Measurements from ENCODE around the gene ATP6V1B1. TPM values are rescaled to one million over a fixed set of nuclear protein-coding genes. Genes with fewer than 3 reads are reported as not detected.
"Not testable (repeated sequence)": the region's sequence is repeated elsewhere in the genome, so short reads cannot be mapped to it uniquely, and the experiment has no call there.

Gene ATP6V1B1
- total RNA-seq, 1 experiment from 2014 or later, result 0.93 TPM

- no peak for DNase-seq (ENCODE audit: low spot score)
These were observed 53.3 kb downstream of the ATP6V1B1 start for GRCh38 chr2:70988726-70989648.

- DNase-seq (ENCODE audit: low spot score), result no peak
These were observed 54.5 kb downstream of the ATP6V1B1 start for GRCh38 chr2:70990216-70990615.

GRCh38 chr2:70991142-70991541 is 55.4 kb downstream of the ATP6V1B1 start:
- DNase-seq (ENCODE audit: low spot score), result no peak

- no peak for DNase-seq (ENCODE audit: low spot score)
These were observed 56.0 kb downstream of the ATP6V1B1 start for GRCh38 chr2:70991742-70992141.

GRCh38 chr2:70992945-70993853 is 57.5 kb downstream of the ATP6V1B1 start:
- DNase-seq (ENCODE audit: low spot score), result no peak

- DNase-seq (ENCODE audit: low spot score), result no peak
These were observed 58.5 kb downstream of the ATP6V1B1 start for GRCh38 chr2:70994009-70994698.

GRCh38 chr2:70994699-70995425 is 59.2 kb downstream of the ATP6V1B1 start, which contains the start of gene TEX261:
Gene TEX261, minus strand, starts transcription at chr2:70994873. Its CDS starts 116 bp downstream, at chr2:70994757.
- peak; percentile 82 for DNase-seq (ENCODE audit: low spot score)

- DNase-seq (ENCODE audit: low spot score), result peak; percentile 22
These were observed 59.7 kb downstream of the ATP6V1B1 start for GRCh38 chr2:70995426-70995729.

GRCh38 chr2:70998885-70999284 is 63.2 kb downstream of the ATP6V1B1 start:
- not testable (repeated sequence) for DNase-seq (ENCODE audit: low spot score)

- no peak for DNase-seq (ENCODE audit: low spot score)
These were observed 63.7 kb downstream of the ATP6V1B1 start for GRCh38 chr2:70999362-70999761.

- not testable (repeated sequence) for DNase-seq (ENCODE audit: low spot score)
These were observed 64.2 kb downstream of the ATP6V1B1 start for GRCh38 chr2:70999931-71000330.

- peak; percentile 70 for DNase-seq (ENCODE audit: low spot score)
These were observed 65.3 kb downstream of the ATP6V1B1 start for GRCh38 chr2:71000780-71001591.

- DNase-seq (ENCODE audit: low spot score), result no peak
These were observed 65.9 kb downstream of the ATP6V1B1 start for GRCh38 chr2:71001592-71001927.

GRCh38 chr2:71001981-71002570 is 66.4 kb downstream of the ATP6V1B1 start:
- no peak for DNase-seq (ENCODE audit: low spot score)

GRCh38 chr2:71003396-71003795 is 67.7 kb downstream of the ATP6V1B1 start:
- DNase-seq (ENCODE audit: low spot score), result no peak

GRCh38 chr2:71003966-71004755 is 68.5 kb downstream of the ATP6V1B1 start:
- no peak for DNase-seq (ENCODE audit: low spot score)

- no peak for DNase-seq (ENCODE audit: low spot score)
These were observed 69.2 kb downstream of the ATP6V1B1 start for GRCh38 chr2:71004857-71005256.

- DNase-seq (ENCODE audit: low spot score), result no peak
These were observed 69.8 kb downstream of the ATP6V1B1 start for GRCh38 chr2:71005271-71006202.
